ENCODE data around the gene HSP90AA1. TPM values are rescaled to one million over a fixed set of nuclear protein-coding genes. Genes with fewer than 3 reads are reported as not detected.
"Not testable (repeated sequence)": the region's sequence is repeated elsewhere in the genome, so short reads cannot be mapped to it uniquely, and the experiment has no call there.

HSP90AA1 gene
- total and polyA plus RNA-seq, 10 donors, result 98.3 to 395 (median 209) TPM

GRCh38 chr14:102120888-102121287 is 34.0 kb upstream of the HSP90AA1 start:
- WGBS, 5 donors, result 85 to 100% (median 91%) methylated on average over 1 of the region's 1 CpG
- no peaks in the 10 kb centered on the region for H3K4me1 ChIP-seq
- no peak for DNase-seq

GRCh38 chr14:102117852-102118251 is 31.0 kb upstream of the HSP90AA1 start:
- WGBS, 5 donors, result 71 to 100% (median 95%) methylated on average over 2 to 3 of the region's 3 CpGs
- peak; percentile 34 for DNase-seq

More at GRCh38 chr14:102120888-102121287, 34.0 kb upstream of the HSP90AA1 start:
- Histone ChIP-seq H3K36me3 (peaks cover 0 to 9% (median 0%) of the 10 kb centered on the region in 6 donors), H3K9me3 (peaks cover 0 to 14% (median 10%) of the 10 kb centered on the region in 8 donors), H3K4me3 (no peak overlapping the region), H3K27ac (no peak overlapping the region), H3K27me3 (replicated peaks in 1 of 7) (no peaks in the 10 kb centered on the region)
- TF ChIP-seq POLR2AphosphoS5 (IDR thresholded peaks at IDR 0.05), result no peak
- TF ChIP-seq CTCF (IDR thresholded peaks at IDR 0.05 in 8 of 11, conservative IDR thresholded peaks at IDR 0.05 in 3 of 11), result no peak
- no peak for TF ChIP-seq POLR2A (IDR thresholded peaks at IDR 0.05)
- intact Hi-C loops (cut with DNase I; ENCODE audit: low total_unique reads), result no loop called here

GRCh38 chr14:102116361-102117180 is 29.7 kb upstream of the HSP90AA1 start:
- Histone ChIP-seq H3K9me3 (peaks cover 0 to 14% (median 10%) of the 10 kb centered on the region in 8 donors), H3K27me3 (replicated peaks in 1 of 7) (no peaks in the 10 kb centered on the region), H3K27ac (no peak overlapping the region), H3K36me3 (peaks cover 0 to 9% (median 0%) of the 10 kb centered on the region in 6 donors), H3K4me1 (no peaks in the 10 kb centered on the region), H3K4me3 (no peak overlapping the region)
- WGBS, 5 donors, result 94 to 97% (median 96%) methylated on average over 12 to 13 of the region's 13 CpGs
- TF ChIP-seq POLR2A (IDR thresholded peaks at IDR 0.05) (no peak), POLR2AphosphoS5 (IDR thresholded peaks at IDR 0.05) (no peak)
- peak; percentile 47 for DNase-seq
- intact Hi-C loops (cut with DNase I; ENCODE audit: low total_unique reads), result no loop called here

More at GRCh38 chr14:102117852-102118251, 31.0 kb upstream of the HSP90AA1 start:
- TF ChIP-seq POLR2AphosphoS5 (IDR thresholded peaks at IDR 0.05) (no peak), CTCF (IDR thresholded peaks at IDR 0.05 in 8 of 11, conservative IDR thresholded peaks at IDR 0.05 in 3 of 11) (no peak), POLR2A (IDR thresholded peaks at IDR 0.05) (no peak)
- H3K36me3 ChIP-seq, result peaks cover 0 to 9% (median 0%) of the 10 kb centered on the region in 6 donors
- H3K27ac ChIP-seq, result no peak overlapping the region
- no peak overlapping the region for H3K4me3 ChIP-seq
- H3K4me1 ChIP-seq, result no peaks in the 10 kb centered on the region
- intact Hi-C loops (cut with DNase I; ENCODE audit: low total_unique reads), result no loop called here
- no peaks in the 10 kb centered on the region for H3K27me3 ChIP-seq (replicated peaks in 1 of 7)
- peaks cover 0 to 14% (median 10%) of the 10 kb centered on the region in 8 donors for H3K9me3 ChIP-seq

GRCh38 chr14:102111101-102111500 is 24.3 kb upstream of the HSP90AA1 start:
- 86 to 94% (median 90%) methylated on average over 3 of the region's 3 CpGs for WGBS, 5 donors
- DNase-seq, result peak; percentile 22

GRCh38 chr14:102109332-102109731 is 22.5 kb upstream of the HSP90AA1 start:
- H3K36me3 ChIP-seq; H3K4me3 ChIP-seq; DNase-seq; H3K27me3 ChIP-seq (replicated peaks in 1 of 7); H3K27ac ChIP-seq; intact Hi-C loops (cut with DNase I; ENCODE audit: low total_unique reads): not testable (repeated sequence)
- WGBS, 5 donors, result 85 to 100% (median 96%) methylated on average over 1 of the region's 1 CpG
- H3K4me1 ChIP-seq, result peaks cover 0 to 13% (median 5%) of the 10 kb centered on the region in 6 donors
- peaks cover 0 to 18% (median 7%) of the 10 kb centered on the region in 8 donors for H3K9me3 ChIP-seq

More at GRCh38 chr14:102111101-102111500, 24.3 kb upstream of the HSP90AA1 start:
- Histone ChIP-seq H3K9me3 (peaks cover 0 to 18% (median 7%) of the 10 kb centered on the region in 8 donors), H3K4me1 (peaks cover 0 to 9% (median 4%) of the 10 kb centered on the region in 6 donors), H3K27ac (no peak overlapping the region), H3K4me3 (no peak overlapping the region), H3K27me3 (replicated peaks in 1 of 7) (no peaks in the 10 kb centered on the region), H3K36me3 (no peaks in the 10 kb centered on the region)
- TF ChIP-seq POLR2AphosphoS5 (IDR thresholded peaks at IDR 0.05) (no peak), CTCF (IDR thresholded peaks at IDR 0.05 in 8 of 11, conservative IDR thresholded peaks at IDR 0.05 in 3 of 11) (no peak), POLR2A (IDR thresholded peaks at IDR 0.05) (no peak)
- intact Hi-C loops (cut with DNase I; ENCODE audit: low total_unique reads), result no loop called here

All from spleen (tissue), 11 donors.